Measurements from ENCODE around the gene SLC6A13.
"Not testable (repeated sequence)": the region's sequence is repeated elsewhere in the genome, so short reads cannot be mapped to it uniquely, and the experiment has no call there.

SLC6A13 gene

GRCh38 chr12:263574-263973 lies 938 bp upstream of the SLC6A13 start:
- no peak for DNase-seq

GRCh38 chr12:262113-262512 lies 523 bp downstream of the SLC6A13 start:
- DNase-seq = no peak

- no peak for DNase-seq
Measured at GRCh38 chr12:257521-258321, 4.9 kb downstream of the SLC6A13 start.

GRCh38 chr12:256958-257357 lies 5.7 kb downstream of the SLC6A13 start:
- no peak for DNase-seq

- no peak for DNase-seq
Measured at GRCh38 chr12:256225-256624, 6.4 kb downstream of the SLC6A13 start.

- no peak for DNase-seq
Measured at GRCh38 chr12:254912-255311, 7.7 kb downstream of the SLC6A13 start.

- DNase-seq = no peak
Measured at GRCh38 chr12:254039-254438, 8.6 kb downstream of the SLC6A13 start.

- DNase-seq = no peak
Measured at GRCh38 chr12:253116-253831, 9.4 kb downstream of the SLC6A13 start.

GRCh38 chr12:252636-253035 lies 10.0 kb downstream of the SLC6A13 start:
- DNase-seq = no peak

- DNase-seq = no peak
Measured at GRCh38 chr12:247271-247670, 15.4 kb downstream of the SLC6A13 start.

GRCh38 chr12:243381-243780 lies 19.3 kb downstream of the SLC6A13 start:
- DNase-seq = no peak

- DNase-seq = no peak
Measured at GRCh38 chr12:242496-242895, 20.1 kb downstream of the SLC6A13 start.

- no peak for DNase-seq
Measured at GRCh38 chr12:241266-241665, 21.4 kb downstream of the SLC6A13 start.

GRCh38 chr12:240566-240965 lies 22.1 kb downstream of the SLC6A13 start:
- no peak for DNase-seq

GRCh38 chr12:238736-239398 lies 23.8 kb downstream of the SLC6A13 start:
- no peak for DNase-seq

GRCh38 chr12:238116-238515 lies 24.5 kb downstream of the SLC6A13 start:
- no peak for DNase-seq

GRCh38 chr12:237026-237815 lies 25.4 kb downstream of the SLC6A13 start:
- no peak for DNase-seq

GRCh38 chr12:236445-236844 lies 26.2 kb downstream of the SLC6A13 start:
- no peak for DNase-seq

GRCh38 chr12:235967-236366 lies 26.7 kb downstream of the SLC6A13 start:
- DNase-seq = not testable (repeated sequence)

- no peak for DNase-seq
Measured at GRCh38 chr12:234891-235415, 27.7 kb downstream of the SLC6A13 start.

GRCh38 chr12:234019-234418 lies 28.6 kb downstream of the SLC6A13 start:
- DNase-seq = no peak

GRCh38 chr12:233615-233968 lies 29.0 kb downstream of the SLC6A13 start:
- no peak for DNase-seq

All from NCI-H1436 (cell line).